AML-193 (cell line): ENCODE data around the gene FRS3.

Experiments
- DNase-seq, 2 experiments: peaks; one replicate each; lab custom pipeline; 2025; lab: John Stamatoyannopoulos, UW

FRS3 gene

GRCh38 chr6:41741625-41742490 is 37.8 kb downstream of the FRS3 start:
- DNase-seq, result no peak

- no peak for DNase-seq
These were observed 39.1 kb downstream of the FRS3 start for GRCh38 chr6:41740366-41741162.

GRCh38 chr6:41739041-41739440 is 40.7 kb downstream of the FRS3 start:
- no peak for DNase-seq

GRCh38 chr6:41737591-41738130 is 42.0 kb downstream of the FRS3 start:
- DNase-seq, result no peak

- no peak for DNase-seq
These were observed 42.7 kb downstream of the FRS3 start for GRCh38 chr6:41736800-41737555.

- no peak for DNase-seq
These were observed 43.4 kb downstream of the FRS3 start for GRCh38 chr6:41736186-41736733.

GRCh38 chr6:41735427-41736185 is 44.1 kb downstream of the FRS3 start, which contains the start of gene TFEB:
TSS of gene TFEB (minus strand) at chr6:41735608. CDS start at chr6:41691213, 44,395 bp downstream.
- peak; percentile 85 to 93 for DNase-seq

GRCh38 chr6:41734666-41735426 is 44.9 kb downstream of the FRS3 start:
- DNase-seq, result peak in 1 of 2 experiments; percentile 14

- DNase-seq, result peak; percentile 35 to 41
These were observed 45.7 kb downstream of the FRS3 start for GRCh38 chr6:41733707-41734665.

- no peak for DNase-seq
These were observed 46.4 kb downstream of the FRS3 start for GRCh38 chr6:41733360-41733706.

GRCh38 chr6:41732591-41733359 is 46.9 kb downstream of the FRS3 start:
- DNase-seq, result no peak

- no peak for DNase-seq
These were observed 47.6 kb downstream of the FRS3 start for GRCh38 chr6:41732149-41732548.

- DNase-seq, result no peak
These were observed 48.1 kb downstream of the FRS3 start for GRCh38 chr6:41731561-41732086.

GRCh38 chr6:41730531-41731436 is 48.9 kb downstream of the FRS3 start:
- no peak for DNase-seq

- DNase-seq, result no peak
These were observed 50.1 kb downstream of the FRS3 start for GRCh38 chr6:41729624-41730023.

GRCh38 chr6:41728954-41729353 is 50.7 kb downstream of the FRS3 start:
- DNase-seq, result no peak
